AG04450 (cell line): ENCODE data around the gene PLA2G2D. TPM values are rescaled to one million over a fixed set of nuclear protein-coding genes. Genes with fewer than 3 reads are reported as not detected.

Experiments
- CTCF ChIA-PET: fragments of 300-600, 350-600 bp; formaldehyde crosslinking; extraction: SDS; loops from one replicate; lab custom pipeline; 2022; ENCODE audit warnings: antibody characterized with exemption, inconsistent platforms; lab: Charles Lee
- POLR2A ChIA-PET: fragments of 350-600 bp; formaldehyde crosslinking; extraction: SDS; loops from one replicate; lab custom pipeline; 2021; ENCODE audit warnings: antibody characterized with exemption, inconsistent platforms; lab: Yijun Ruan, JAX
- DNase-seq: peaks from one replicate; pipeline ENCODE4 v3.0.0-alpha.2; 2011; ENCODE audit warnings: low read depth, low spot score
- H3K27ac ChIP-seq: one replicate; pipeline ENCODE4 v1.5.1; 2012; ENCODE audit warnings: low read depth, low read length, control low read depth
- H3K27me3 ChIP-seq: one replicate; pipeline ENCODE4 v1.6.0; 2012; ENCODE audit warnings: low read length; ENCODE audit not compliant: control insufficient read depth, insufficient read depth
- H3K4me3 ChIP-seq: 2 replicates; pipeline ENCODE4 v1.5.1; 2011; ENCODE audit warnings: mild to moderate bottlenecking, low read depth, low read length, control low read depth
- H3K9me3 ChIP-seq: 2 replicates; pipeline ENCODE4 v1.5.1; 2012; ENCODE audit warnings: low read length; ENCODE audit not compliant: control insufficient read depth, insufficient read depth
- CTCF ChIP-seq: IDR thresholded peaks from 2 replicates; pipeline ENCODE4 v1.5.1; 2011; ENCODE audit warnings: low read depth, low read length, control low read depth, inconsistent platforms
- polyA plus RNA-seq: library from polyadenylated mRNA; depleted of rRNA; stranded (reverse); fragments of >200 nt; gene quantifications from 2 replicates; pipeline ENCODE4 v1.2.3, GENCODE V29; 2011

The PLA2G2D gene
- polyA plus RNA-seq, 1 experiment: not detected

GRCh38 chr1:20074055-20074724, 45.1 kb downstream of the PLA2G2D start:
- peaks cover 7% of the 10 kb centered on the region for H3K27me3 ChIP-seq
- no peak overlapping the region for H3K27ac ChIP-seq
- DNase-seq: no peak
- POLR2A ChIA-PET: interaction anchor here (0.7 kb wide), 1 partner anchor 180 kb away, joined by 3 read pairs; no protein-coding TSS in a partner anchor
- no peak for TF ChIP-seq CTCF
- H3K4me3 ChIP-seq: no peak overlapping the region
- H3K9me3 ChIP-seq: no peaks in the 10 kb centered on the region
- CTCF ChIA-PET: no interaction called here

- H3K9me3 ChIP-seq: no peaks in the 10 kb centered on the region
- no peak for TF ChIP-seq CTCF
- POLR2A ChIA-PET: no interaction called here
- CTCF ChIA-PET: no interaction called here
- no peak for DNase-seq
- H3K27me3 ChIP-seq: peaks cover 7% of the 10 kb centered on the region
- H3K27ac ChIP-seq: no peak overlapping the region
- no peak overlapping the region for H3K4me3 ChIP-seq
These were observed 46.1 kb downstream of the PLA2G2D start for GRCh38 chr1:20073256-20073655.

GRCh38 chr1:20072771-20073170, 46.6 kb downstream of the PLA2G2D start:
- Histone ChIP-seq H3K4me3 (no peak overlapping the region), H3K9me3 (no peaks in the 10 kb centered on the region), H3K27me3 (peaks cover 4% of the 10 kb centered on the region), H3K27ac (no peak overlapping the region)
- ChIA-PET CTCF (no interaction called here), POLR2A (no interaction called here)
- no peak for TF ChIP-seq CTCF
- DNase-seq: no peak

- DNase-seq: no peak
- Histone ChIP-seq H3K4me3 (no peak overlapping the region), H3K9me3 (no peaks in the 10 kb centered on the region), H3K27me3 (peaks cover 2% of the 10 kb centered on the region), H3K27ac (no peak overlapping the region)
- ChIA-PET CTCF (interaction anchor here (0.6 kb wide), 1 partner anchor 141 kb away, joined by 3 read pairs; no protein-coding TSS in a partner anchor), POLR2A (no interaction called here)
- TF ChIP-seq CTCF: no peak
These were observed 47.9 kb downstream of the PLA2G2D start for GRCh38 chr1:20071416-20071815.

GRCh38 chr1:20070357-20070756, 49.0 kb downstream of the PLA2G2D start:
- POLR2A ChIA-PET: no interaction called here
- no peak overlapping the region for H3K27ac ChIP-seq
- CTCF ChIA-PET: no interaction called here

More at GRCh38 chr1:20070357-20070756, 49.0 kb downstream of the PLA2G2D start:
- no peak for DNase-seq
- H3K27me3 ChIP-seq: peaks cover 2% of the 10 kb centered on the region
- H3K4me3 ChIP-seq: no peak overlapping the region
- no peaks in the 10 kb centered on the region for H3K9me3 ChIP-seq
- TF ChIP-seq CTCF: no peak
